HG03060 (cell line): ENCODE data around the gene OR11L1.

Experiments
- ATAC-seq: cut with Tn5 transposase; IDR thresholded peaks from one replicate; pipeline ENCODE4 v1.9.1; 2021; ENCODE audit warnings: low read depth, moderate number of reproducible peaks; ENCODE audit not compliant: unreplicated experiment

Gene OR11L1

GRCh38 chr1:247822060-247822459 lies 19.6 kb downstream of the OR11L1 start:
- no peak for ATAC-seq

GRCh38 chr1:247812637-247813036 lies 29.1 kb downstream of the OR11L1 start:
- ATAC-seq = no peak

GRCh38 chr1:247797518-247797917 lies 44.2 kb downstream of the OR11L1 start:
- ATAC-seq = no peak
